Astrocyte of the spinal cord (primary cell): ENCODE data around the gene LAMC3.

Source experiments
- DNase-seq: peaks from one replicate; pipeline ENCODE4 v3.0.0; 2011; ENCODE audit warnings: low read depth, low spot score
- H3K4me3 ChIP-seq: 2 replicates; pipeline ENCODE4 v1.5.1; 2011; ENCODE audit warnings: low read depth, mild to moderate bottlenecking, low read length, moderate library complexity
- CTCF ChIP-seq: IDR thresholded peaks from 2 replicates; pipeline ENCODE4 v1.5.1; 2012; ENCODE audit warnings: low read depth, mild to moderate bottlenecking, low read length, inconsistent platforms
- in situ Hi-C: cut with HindIII; loops from 2 replicates; pipeline ENCODE4 v1.10.0; 2017; ENCODE audit warnings: low sequenced_read_pairs

The LAMC3 gene

GRCh38 chr9:131122158-131122557 is 113.2 kb downstream of the LAMC3 start:
- DNase-seq = no peak
- no peak overlapping the region for H3K4me3 ChIP-seq
- in situ Hi-C loops = no loop called here
- no peak for TF ChIP-seq CTCF

GRCh38 chr9:131125038-131125287 is 116.0 kb downstream of the LAMC3 start:
- DNase-seq = no peak
- no peak for TF ChIP-seq CTCF
- in situ Hi-C loops = no loop called here
- peak overlapping the region; percentile 98 for H3K4me3 ChIP-seq

- in situ Hi-C loops = no loop called here
- no peak for TF ChIP-seq CTCF
Measured at GRCh38 chr9:131125288-131126058, 116.5 kb downstream of the LAMC3 start, which contains the start of gene NUP214. Gene NUP214 (plus strand): TSS chr9:131125586. CDS start chr9:131125705, 119 bp downstream.

GRCh38 chr9:131126059-131126426 is 117.1 kb downstream of the LAMC3 start:
- no peak for TF ChIP-seq CTCF
- H3K4me3 ChIP-seq = peak overlapping the region; percentile 98
- no peak for DNase-seq
- in situ Hi-C loops = no loop called here

More at GRCh38 chr9:131125288-131126058, 116.5 kb downstream of the LAMC3 start, which contains the start of gene NUP214:
- peak; percentile 98 for DNase-seq
- peak within 1 kb of the TSS; percentile 98 for H3K4me3 ChIP-seq

- in situ Hi-C loops = no loop called here
- TF ChIP-seq CTCF = no peak
- no peak overlapping the region for H3K4me3 ChIP-seq
- no peak for DNase-seq
Measured at GRCh38 chr9:131129183-131129582, 120.2 kb downstream of the LAMC3 start.

GRCh38 chr9:131138676-131139075 is 129.7 kb downstream of the LAMC3 start:
- in situ Hi-C loops = no loop called here
- no peak overlapping the region for H3K4me3 ChIP-seq
- no peak for TF ChIP-seq CTCF
- no peak for DNase-seq

- H3K4me3 ChIP-seq = no peak overlapping the region
- TF ChIP-seq CTCF = no peak
- in situ Hi-C loops = no loop called here
- no peak for DNase-seq
Measured at GRCh38 chr9:131140112-131140511, 131.1 kb downstream of the LAMC3 start.
